ENCODE results near the gene ZRANB1. TPM values are rescaled to one million over a fixed set of nuclear protein-coding genes. Genes with fewer than 3 reads are reported as not detected.

Gene ZRANB1
- total and polyA plus RNA-seq, 2 of the 13 experiments (the other 11 are each of a cell fraction or from before 2014, with no cell fraction given), result 10.3 to 19.6 TPM

DNA sequence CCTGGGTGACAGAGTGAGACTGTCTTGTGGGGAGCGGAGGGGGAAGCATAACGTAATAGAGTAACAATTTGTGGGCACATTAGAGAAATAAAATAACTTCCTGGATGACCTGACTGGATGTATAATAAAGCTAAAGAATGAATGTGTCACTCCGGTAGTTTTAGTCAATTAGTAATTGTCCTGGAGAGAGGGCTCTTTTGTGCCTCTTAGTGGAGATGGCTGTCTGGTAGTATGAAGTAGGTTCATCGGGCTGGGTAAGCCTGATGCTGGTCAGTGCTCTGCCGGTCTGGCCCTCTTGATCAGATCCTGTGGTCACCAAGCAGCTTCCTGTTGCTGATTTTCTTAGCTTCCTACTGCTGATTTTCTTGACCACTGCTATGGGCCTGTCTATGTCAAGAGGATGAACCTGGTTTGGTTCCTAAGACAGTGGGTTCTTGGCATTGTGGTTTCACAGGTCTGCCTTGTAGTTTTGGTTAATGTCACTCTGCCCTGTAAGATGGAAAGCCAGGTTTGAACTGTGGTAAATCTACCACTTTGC is 34.1 kb downstream of the ZRANB1 start:
- in situ Hi-C loops (cut with HindIII; ENCODE audit: extremely low pct_ligation_motif_present, low pct_unique_long_range_greater_than_20kb), result no loop called here
- BruUV-seq (replicated peaks), result TSS peak; percentile 35

More for the DNA sequence above, 34.1 kb downstream of the ZRANB1 start:
- Histone ChIP-seq H3K4me1 (ENCODE audit: insufficient read depth, low read length) (no peaks in the 10 kb centered on the region), H3K4me2 (ENCODE audit: low read depth, low read length) (no peak overlapping the region), H3K27me3 (ENCODE audit: control insufficient read depth in 1 of 2, insufficient read depth in 2 of 2, low read length in 2 of 2) (no peaks in the 10 kb centered on the region), H3K79me2 (ENCODE audit: insufficient read depth, low read length) (peaks cover 3% of the 10 kb centered on the region), H3K27ac (ENCODE audit: extremely low read length, insufficient read depth, low read length) (no peak overlapping the region), H3K36me3 (replicated peaks in 1 of 2; ENCODE audit: control insufficient read depth in 1 of 2, insufficient read depth in 2 of 2, low read length in 2 of 2) (peaks cover 15 to 46% of the 10 kb centered on the region in 2 experiments; a peak in 4 of 5 replicates), H4K20me1 (ENCODE audit: insufficient read depth, low read length) (peaks cover 2% of the 10 kb centered on the region), H3K9ac (ENCODE audit: insufficient read depth, low read depth, low read length) (no peak overlapping the region), H3K4me3 (replicated peaks in 1 of 3; ENCODE audit: insufficient read depth in 1 of 3, low read depth in 2 of 3, low read length in 3 of 3) (no peak overlapping the region), H2AFZ (ENCODE audit: low read length) (no peak overlapping the region), H3K9me3 (ENCODE audit: low read length) (no peaks in the 10 kb centered on the region)
- CTCF ChIA-PET (ENCODE audit: low intra/inter-chr PET ratio, low total read pairs), result no interaction called here
- POLR2A ChIA-PET, result interaction anchor here (0.7 kb wide), 1 partner anchor 160 kb away, joined by 3 read pairs; no protein-coding TSS in a partner anchor
- intact Hi-C loops (cut with micrococcal nuclease; ENCODE audit: unreplicated experiment), result no loop called here
- no peak for TF ChIP-seq CENPX (CRISPR knock-in tag; IDR thresholded peaks at IDR 0.05)
- no peak for TF ChIP-seq RARA (CRISPR knock-in tag; IDR thresholded peaks at IDR 0.05)
- TF ChIP-seq ZNF138 (CRISPR knock-in tag; IDR thresholded peaks at IDR 0.05; ENCODE audit: low read depth), result no peak
- no peak for TF ChIP-seq ZNF335 (CRISPR knock-in tag; IDR thresholded peaks at IDR 0.05)
- TF ChIP-seq IKZF1 (IDR thresholded peaks at IDR 0.05), result no peak
- TF ChIP-seq, protein P1, sequence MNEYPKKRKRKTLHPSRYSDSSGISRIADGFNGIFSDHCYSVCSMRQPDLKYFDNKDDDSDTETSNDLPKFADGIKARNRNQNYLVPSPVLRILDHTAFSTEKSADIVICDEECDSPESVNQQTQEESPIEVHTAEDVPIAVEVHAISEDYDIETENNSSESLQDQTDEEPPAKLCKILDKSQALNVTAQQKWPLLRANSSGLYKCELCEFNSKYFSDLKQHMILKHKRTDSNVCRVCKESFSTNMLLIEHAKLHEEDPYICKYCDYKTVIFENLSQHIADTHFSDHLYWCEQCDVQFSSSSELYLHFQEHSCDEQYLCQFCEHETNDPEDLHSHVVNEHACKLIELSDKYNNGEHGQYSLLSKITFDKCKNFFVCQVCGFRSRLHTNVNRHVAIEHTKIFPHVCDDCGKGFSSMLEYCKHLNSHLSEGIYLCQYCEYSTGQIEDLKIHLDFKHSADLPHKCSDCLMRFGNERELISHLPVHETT (CRISPR knock-in tag; conservative IDR thresholded peaks at IDR 0.05), result no peak
- TF ChIP-seq MAFF (IDR thresholded peaks at IDR 0.05; ENCODE audit: low read depth, low read length), result no peak
- TF ChIP-seq, protein P2, sequence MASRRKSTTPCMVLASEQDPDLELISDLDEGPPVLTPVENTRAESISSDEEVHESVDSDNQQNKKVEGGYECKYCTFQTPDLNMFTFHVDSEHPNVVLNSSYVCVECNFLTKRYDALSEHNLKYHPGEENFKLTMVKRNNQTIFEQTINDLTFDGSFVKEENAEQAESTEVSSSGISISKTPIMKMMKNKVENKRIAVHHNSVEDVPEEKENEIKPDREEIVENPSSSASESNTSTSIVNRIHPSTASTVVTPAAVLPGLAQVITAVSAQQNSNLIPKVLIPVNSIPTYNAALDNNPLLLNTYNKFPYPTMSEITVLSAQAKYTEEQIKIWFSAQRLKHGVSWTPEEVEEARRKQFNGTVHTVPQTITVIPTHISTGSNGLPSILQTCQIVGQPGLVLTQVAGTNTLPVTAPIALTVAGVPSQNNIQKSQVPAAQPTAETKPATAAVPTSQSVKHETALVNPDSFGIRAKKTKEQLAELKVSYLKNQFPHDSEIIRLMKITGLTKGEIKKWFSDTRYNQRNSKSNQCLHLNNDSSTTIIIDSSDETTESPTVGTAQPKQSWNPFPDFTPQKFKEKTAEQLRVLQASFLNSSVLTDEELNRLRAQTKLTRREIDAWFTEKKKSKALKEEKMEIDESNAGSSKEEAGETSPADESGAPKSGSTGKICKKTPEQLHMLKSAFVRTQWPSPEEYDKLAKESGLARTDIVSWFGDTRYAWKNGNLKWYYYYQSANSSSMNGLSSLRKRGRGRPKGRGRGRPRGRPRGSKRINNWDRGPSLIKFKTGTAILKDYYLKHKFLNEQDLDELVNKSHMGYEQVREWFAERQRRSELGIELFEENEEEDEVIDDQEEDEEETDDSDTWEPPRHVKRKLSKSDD (CRISPR knock-in tag; IDR thresholded peaks at IDR 0.05; ENCODE audit: low read depth), result no peak
- TF ChIP-seq JDP2 (CRISPR knock-in tag; IDR thresholded peaks at IDR 0.05; ENCODE audit: borderline replicate concordance), result no peak
- no peak for TF ChIP-seq FOXA3 (CRISPR knock-in tag; IDR thresholded peaks at IDR 0.05)
- no peak for TF ChIP-seq ETV6 (CRISPR knock-in tag; conservative IDR thresholded peaks at IDR 0.05)
- TF ChIP-seq ZFP36L1 (CRISPR knock-in tag; IDR thresholded peaks at IDR 0.05), result no peak
- no peak for DNase-seq (ENCODE audit: low spot score)
- FAIRE-seq, result no peak
- 100% methylated on average over 3 of the region's 5 CpGs for WGBS (ENCODE audit: low lambda C conversion rate)
- ATAC-seq, result no peak

All from HepG2 (cell line).